Sigmoid colon (tissue), 7 donors: Measurements from ENCODE around the gene TIAM1. TPM values are rescaled to one million over a fixed set of nuclear protein-coding genes. Genes with fewer than 3 reads are reported as not detected.
A peak's percentile ranks its signal among the peaks of the same experiment; 100 is the strongest.

Experiments
- DNase-seq: peaks from one replicate; pipeline ENCODE4 v3.0.0-alpha.2; 2019
- H3K27ac ChIP-seq, 4 donors: fragments of 200-600 bp; sonication (generic); one replicate each; pipeline ENCODE4 v1.5.1; 2016 to 2019; ENCODE audit warnings: mild to moderate bottlenecking in 1 of 4
- H3K27me3 ChIP-seq, 3 donors: fragments of 200-600 bp; sonication (generic); one replicate each; pipeline ENCODE4 v1.5.1; 2019; ENCODE audit warnings: mild to moderate bottlenecking in 1 of 3
- H3K36me3 ChIP-seq, 4 donors: fragments of 200-600 bp; sonication (generic); one replicate each; pipeline ENCODE4 v1.5.1; 2016 to 2019
- H3K4me1 ChIP-seq, 4 donors: fragments of 200-600 bp; sonication (generic); one replicate each; pipeline ENCODE4 v1.5.1; 2017 to 2019
- H3K4me3 ChIP-seq, 4 donors: fragments of 200-600 bp; sonication (generic); one replicate each; pipeline ENCODE4 v1.5.1; 2017 to 2019; ENCODE audit warnings: mild to moderate bottlenecking in 2 of 4, moderate library complexity in 1 of 4
- H3K9me3 ChIP-seq, 4 donors: fragments of 200-600 bp in 3 of 4; sonication (generic) in 3 of 4; one replicate each; pipeline versions ENCODE4 v1.5.1 to v1.6.1; 2013 to 2019
- CTCF ChIP-seq, 4 experiments: fragments of 450-650 bp in 3 of 4; fragments of 200-600 bp in 1 of 4; IDR thresholded peaks; one replicate each; pipeline ENCODE4 v1.5.1; 2016 to 2019; ENCODE audit warnings: antibody characterized with exemption in 4 of 4, mild to moderate bottlenecking in 3 of 4, moderate library complexity in 2 of 4
- EP300 ChIP-seq, 4 donors: sonication (generic); formaldehyde crosslinking; IDR thresholded peaks; one replicate each; pipeline ENCODE4 v1.6.1; 2017; ENCODE audit warnings: antibody characterized with exemption in 4 of 4
- POLR2A ChIP-seq, 2 donors: fragments of 450-650 bp; IDR thresholded peaks; one replicate each; pipeline ENCODE4 v1.6.1; 2016; ENCODE audit warnings: antibody characterized with exemption in 2 of 2, mild to moderate bottlenecking in 2 of 2, moderate library complexity in 2 of 2
- POLR2AphosphoS5 ChIP-seq, 4 donors: sonication (generic); formaldehyde crosslinking; IDR thresholded peaks; one replicate each; pipeline ENCODE4 v1.6.1; 2017; ENCODE audit warnings: antibody characterized with exemption in 4 of 4
- WGBS, 2 donors: extraction: QIAGEN DNeasy Blood & Tissue Kit; methylation state at CpG; one replicate each; pipeline ENCODE4 v1.1.7; 2013; 5-methylcytosine and 5-hydroxymethylcytosine counted together
- intact Hi-C: fragments of 100-400 bp; cut with DNase I; formaldehyde crosslinking; loops from one replicate; pipeline ENCODE4 v1.15.1; 2023
- polyA plus RNA-seq, 3 donors: library from polyadenylated mRNA; stranded (reverse); fragments of 200-250 nt; gene quantifications; one replicate each; pipeline ENCODE4 v1.2.3, GENCODE V29; 2013
- total RNA-seq, 4 donors: library from RNA; depleted of rRNA; stranded (reverse); fragments of >200 nt; gene quantifications; one replicate each; pipeline ENCODE4 v1.1.0, GENCODE V29; 2016
- donor health status: healthy with polysubstance abuse.
- donor health status: Bipolar disorder and iron deficiency.
- donor health status: healthy.

The TIAM1 gene
- total and polyA plus RNA-seq, 7 donors: 1.2 to 20.5 (median 8.6) TPM

GRCh38 chr21:31117128-31117916 is 226.7 kb downstream of the TIAM1 start:
- Histone ChIP-seq H3K4me1 (no peaks in the 10 kb centered on the region), H3K4me3 (no peak overlapping the region), H3K27ac (peak overlapping the region in 1 of 4 donors; percentile 14), H3K27me3 (peaks cover 0 to 8% (median 0%) of the 10 kb centered on the region in 3 donors), H3K9me3 (no peaks in the 10 kb centered on the region), H3K36me3 (no peaks in the 10 kb centered on the region)
- intact Hi-C loops: no loop called here
- DNase-seq: no peak
- 75 to 76% methylated on average over 9 of the region's 9 CpGs for WGBS, 2 donors
- TF ChIP-seq POLR2A (IDR thresholded peaks at IDR 0.05): no peak
- no peak for TF ChIP-seq EP300 (IDR thresholded peaks at IDR 0.05)
- TF ChIP-seq POLR2AphosphoS5 (IDR thresholded peaks at IDR 0.05): no peak
- TF ChIP-seq CTCF (IDR thresholded peaks at IDR 0.05): no peak

- WGBS, 2 donors: 78 to 83% methylated on average over 9 of the region's 9 CpGs
- H3K27me3 ChIP-seq: peaks cover 0 to 8% (median 0%) of the 10 kb centered on the region in 3 donors
These were observed 228.8 kb downstream of the TIAM1 start for GRCh38 chr21:31115249-31115648.

DNA sequence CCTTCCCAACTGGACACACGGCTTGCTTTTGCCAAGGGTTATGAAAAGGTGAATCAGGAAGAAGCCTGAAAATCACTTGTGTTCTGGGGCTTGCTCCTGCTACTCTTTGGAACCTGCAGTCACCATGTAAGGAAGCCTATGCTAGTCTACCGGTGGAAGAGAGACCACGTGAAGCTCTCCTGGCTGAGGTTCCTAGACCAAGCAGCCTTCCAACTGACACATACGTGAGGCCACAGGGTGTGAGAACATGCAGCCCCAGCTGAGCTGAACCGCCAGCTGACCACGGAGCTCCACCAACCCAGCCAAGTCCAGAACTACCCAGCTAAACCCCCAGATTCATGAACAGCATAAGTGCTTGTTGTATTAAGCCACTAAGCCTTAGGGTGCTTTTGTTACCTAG is 233.0 kb downstream of the TIAM1 start:
- Histone ChIP-seq H3K4me3 (no peak overlapping the region), H3K27ac (no peak overlapping the region), H3K9me3 (no peaks in the 10 kb centered on the region), H3K4me1 (no peaks in the 10 kb centered on the region), H3K36me3 (no peaks in the 10 kb centered on the region), H3K27me3 (peaks cover 0 to 6% (median 0%) of the 10 kb centered on the region in 3 donors)
- WGBS, 2 donors: 83 to 87% methylated on average over 6 of the region's 6 CpGs
- intact Hi-C loops: no loop called here
- no peak for TF ChIP-seq POLR2AphosphoS5 (IDR thresholded peaks at IDR 0.05)
- no peak for TF ChIP-seq EP300 (IDR thresholded peaks at IDR 0.05)
- TF ChIP-seq CTCF (IDR thresholded peaks at IDR 0.05): no peak
- TF ChIP-seq POLR2A (IDR thresholded peaks at IDR 0.05): no peak
- no peak for DNase-seq

More at GRCh38 chr21:31115249-31115648, 228.8 kb downstream of the TIAM1 start:
- H3K4me1 ChIP-seq: no peaks in the 10 kb centered on the region
- no peak for TF ChIP-seq CTCF (IDR thresholded peaks at IDR 0.05)
- no peak for TF ChIP-seq EP300 (IDR thresholded peaks at IDR 0.05)
- no peak for TF ChIP-seq POLR2AphosphoS5 (IDR thresholded peaks at IDR 0.05)
- TF ChIP-seq POLR2A (IDR thresholded peaks at IDR 0.05): no peak
- H3K27ac ChIP-seq: no peak overlapping the region
- H3K4me3 ChIP-seq: no peak overlapping the region
- no peaks in the 10 kb centered on the region for H3K36me3 ChIP-seq
- no peaks in the 10 kb centered on the region for H3K9me3 ChIP-seq
- intact Hi-C loops: no loop called here
- no peak for DNase-seq

DNA sequence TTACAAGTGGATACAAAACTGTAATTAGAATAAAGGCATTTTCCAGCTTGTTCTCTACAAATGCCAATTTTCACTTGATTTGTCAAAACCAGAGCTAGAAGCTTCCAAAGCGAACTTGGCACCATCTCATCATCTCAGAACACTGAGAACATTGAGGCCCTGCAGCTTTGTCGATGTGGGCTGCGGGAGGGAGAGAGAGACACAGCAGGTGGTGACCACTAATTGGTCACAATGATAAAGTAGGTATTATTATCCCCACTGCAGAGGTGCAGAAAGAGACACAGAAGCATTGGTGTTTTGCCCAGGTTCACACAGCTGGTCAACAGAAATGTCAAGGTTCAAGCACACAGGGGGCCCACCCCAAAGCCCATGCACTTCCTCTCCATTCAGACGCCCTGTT is 233.6 kb downstream of the TIAM1 start:
- whole genome bisulfite sequencing, 2 donors: 70 to 82% methylated on average over 4 of the region's 4 CpGs
- no peaks in the 10 kb centered on the region for H3K9me3 ChIP-seq
- DNase-seq: no peak
- H3K4me3 ChIP-seq: no peak overlapping the region
- TF ChIP-seq POLR2AphosphoS5 (IDR thresholded peaks at IDR 0.05) (no peak), CTCF (IDR thresholded peaks at IDR 0.05) (no peak)
- no peaks in the 10 kb centered on the region for H3K27me3 ChIP-seq
- H3K4me1 ChIP-seq: no peaks in the 10 kb centered on the region
- no peaks in the 10 kb centered on the region for H3K36me3 ChIP-seq
- H3K27ac ChIP-seq: no peak overlapping the region
- intact Hi-C loops: no loop called here
